H1 (cell line): ENCODE data around the gene CAMKK2. TPM values are rescaled to one million over a fixed set of nuclear protein-coding genes. Genes with fewer than 3 reads are reported as not detected.

ENCODE experiments used
- CTCF ChIA-PET: fragments of 300-600 bp; sonication (Branson Sonifier 250); formaldehyde crosslinking; loops from one replicate; lab custom pipeline; 2021; ENCODE audit not compliant: partially characterized antibody; lab: Charles Lee
- POLR2A ChIA-PET: fragments of 300-600 bp; sonication (Branson Sonifier 250); formaldehyde crosslinking; loops from one replicate; lab custom pipeline; 2021; ENCODE audit warnings: inconsistent platforms; ENCODE audit not compliant: partially characterized antibody; lab: Charles Lee
- DNase-seq, 2 experiments: peaks; one replicate each; pipeline versions ENCODE4 v3.0.0 to v3.0.0-alpha.2; 2010 to 2022; ENCODE audit warnings: low spot score in 2 of 2, low read depth in 1 of 2, mixed read lengths in 1 of 2
- FAIRE-seq: peaks from 2 replicates; lab custom pipeline; 2011; peaks lifted over from hg19 to GRCh38; lab: Jason Lieb, UNC
- H2AFZ ChIP-seq: 2 replicates; pipeline ENCODE4 v1.8.1; 2012; ENCODE audit warnings: low read length, inconsistent platforms
- H2AK5ac ChIP-seq: 2 replicates; pipeline ENCODE4 v1.6.1; 2013; ENCODE audit warnings: low read depth, low read length
- H2BK120ac ChIP-seq: replicated peaks from 2 replicates; pipeline ENCODE3; 2013; ENCODE audit warnings: low read depth, low read length, inconsistent platforms
- H2BK12ac ChIP-seq: 2 replicates; pipeline ENCODE4 v1.6.1; 2013; ENCODE audit warnings: low read depth, low read length
- H2BK15ac ChIP-seq: 2 replicates; pipeline ENCODE4 v1.6.1; 2013; ENCODE audit warnings: low read length
- H2BK20ac ChIP-seq: 2 replicates; pipeline ENCODE4 v1.6.1; 2013; ENCODE audit warnings: low read length
- H2BK5ac ChIP-seq: 2 replicates; pipeline ENCODE4 v1.6.1; 2013; ENCODE audit warnings: low read depth, low read length
- H3K14ac ChIP-seq: 2 replicates; pipeline ENCODE4 v1.6.1; 2013; ENCODE audit warnings: inconsistent platforms; ENCODE audit not compliant: insufficient read length
- H3K18ac ChIP-seq: 2 replicates; pipeline ENCODE4 v1.6.1; 2013; ENCODE audit warnings: low read length; ENCODE audit errors: extremely low read depth
- H3K23ac ChIP-seq: 2 replicates; pipeline ENCODE4 v1.6.1; 2013; ENCODE audit warnings: inconsistent platforms; ENCODE audit not compliant: insufficient read length
- H3K23me2 ChIP-seq: 2 replicates; pipeline ENCODE4 v1.6.1; 2013; ENCODE audit warnings: low read depth, low read length
- H3K27ac ChIP-seq: 2 replicates; pipeline ENCODE4 v1.6.1; 2011; ENCODE audit warnings: low read depth, low read length, inconsistent platforms
- H3K27me3 ChIP-seq, 4 experiments: replicated peaks in 1 of 4; 1 replicate in 1 of 4; 2 replicates in 3 of 4; pipeline versions ENCODE4 v1.6.1 to v1.8.1; 2011 to 2013; ENCODE audit warnings: low read length in 3 of 4, mild to moderate bottlenecking in 3 of 4, inconsistent platforms in 2 of 4, mixed read lengths in 2 of 4, moderate library complexity in 1 of 4; ENCODE audit not compliant: control insufficient read depth in 3 of 4, insufficient read depth in 3 of 4; ENCODE audit errors: extremely low read depth in 1 of 4
- H3K36me3 ChIP-seq, 4 experiments: 2 replicates each; pipeline versions ENCODE4 v1.6.1 to v1.8.1; 2011 to 2013; ENCODE audit warnings: mild to moderate bottlenecking in 4 of 4, low read length in 3 of 4, moderate library complexity in 2 of 4, control low read depth in 1 of 4, inconsistent platforms in 1 of 4; ENCODE audit not compliant: insufficient read depth in 4 of 4, control insufficient read depth in 2 of 4
- H3K4ac ChIP-seq: replicated peaks from 2 replicates; pipeline ENCODE3; 2013; ENCODE audit warnings: low read length, low read depth, mixed read lengths, inconsistent platforms; ENCODE audit not compliant: insufficient read length
- H3K4me1 ChIP-seq, 4 experiments: replicated peaks in 1 of 4; 1 replicate in 1 of 4; 2 replicates in 3 of 4; pipeline versions ENCODE4 v1.6.1 to v1.8.1; 2011 to 2013; ENCODE audit warnings: low read length in 3 of 4, inconsistent platforms in 2 of 4, mixed read lengths in 1 of 4; ENCODE audit not compliant: insufficient read depth in 4 of 4, control insufficient read depth in 3 of 4
- H3K4me2 ChIP-seq, 2 experiments: 2 replicates each; pipeline versions ENCODE4 v1.6.1 to v1.8.1; 2011 to 2013; ENCODE audit warnings: low read depth in 2 of 2, low read length in 2 of 2, control low read depth in 1 of 2, inconsistent platforms in 1 of 2, mild to moderate bottlenecking in 1 of 2; ENCODE audit not compliant: insufficient read depth in 1 of 2
- H3K4me3 ChIP-seq, 4 experiments: fragments of 200-600, 300-600 bp in 1 of 4; sonication (generic), shearing (Covaris generic), sonication (Bioruptor Twin) in 1 of 4; 2 replicates each; pipeline versions ENCODE4 v1.5.1 to v1.8.1; 2011 to 2016; ENCODE audit warnings: low read length in 4 of 4, low read depth in 3 of 4, control low read depth in 2 of 4, inconsistent platforms in 2 of 4, mild to moderate bottlenecking in 2 of 4, mixed read lengths in 1 of 4, moderate library complexity in 1 of 4; ENCODE audit not compliant: insufficient read depth in 2 of 4; ENCODE audit errors: extremely low read depth in 1 of 4
- H3K56ac ChIP-seq: replicated peaks from 2 replicates; pipeline ENCODE3; 2013; ENCODE audit warnings: low read depth, mild to moderate bottlenecking, mixed read lengths, low read length, inconsistent platforms; ENCODE audit not compliant: insufficient read length
- H3K79me1 ChIP-seq: 2 replicates; pipeline ENCODE4 v1.6.1; 2013; ENCODE audit warnings: low read depth, low read length, control low read depth
- H3K79me2 ChIP-seq, 2 experiments: 2 replicates each; pipeline versions ENCODE4 v1.6.1 to v1.8.1; 2012 to 2013; ENCODE audit warnings: low read length in 2 of 2, mild to moderate bottlenecking in 2 of 2, inconsistent platforms in 1 of 2; ENCODE audit not compliant: insufficient read depth in 2 of 2, control insufficient read depth in 1 of 2
- H3K9ac ChIP-seq, 4 experiments: replicated peaks in 1 of 4; 1 replicate in 1 of 4; 2 replicates in 3 of 4; pipeline versions ENCODE4 v1.6.1 to v1.8.1; 2011 to 2013; ENCODE audit warnings: low read depth in 3 of 4, low read length in 3 of 4, control low read depth in 2 of 4, mild to moderate bottlenecking in 2 of 4, moderate library complexity in 2 of 4, inconsistent platforms in 1 of 4; ENCODE audit errors: extremely low read depth in 1 of 4
- H3K9me3 ChIP-seq, 2 experiments: 2 replicates each; pipeline versions ENCODE4 v1.6.1 to v1.8.1; 2012 to 2013; ENCODE audit warnings: mild to moderate bottlenecking in 2 of 2, moderate library complexity in 2 of 2, control low read depth in 1 of 2, inconsistent platforms in 1 of 2, low read depth in 1 of 2, low read length in 1 of 2, mixed read lengths in 1 of 2; ENCODE audit not compliant: insufficient read depth in 2 of 2
- H4K20me1 ChIP-seq, 2 experiments: replicated peaks in 1 of 2; 2 replicates each; pipeline versions ENCODE3 to v1.8.1; 2011 to 2013; ENCODE audit warnings: inconsistent platforms in 2 of 2, low read length in 2 of 2, mild to moderate bottlenecking in 1 of 2; ENCODE audit not compliant: insufficient read depth in 2 of 2, control insufficient read depth in 1 of 2
- H4K5ac ChIP-seq: 2 replicates; pipeline ENCODE4 v1.6.1; 2013; ENCODE audit warnings: low read length, low read depth, mixed read lengths, inconsistent platforms; ENCODE audit not compliant: insufficient read length
- H4K8ac ChIP-seq: 2 replicates; pipeline ENCODE4 v1.8.0; 2013; ENCODE audit warnings: mild to moderate bottlenecking, moderate library complexity, low read length, inconsistent platforms; ENCODE audit not compliant: insufficient read depth; ENCODE audit errors: extremely low read depth
- H4K91ac ChIP-seq: replicated peaks from 2 replicates; pipeline ENCODE3; 2013; ENCODE audit warnings: low read length, mixed read lengths, inconsistent platforms; ENCODE audit not compliant: insufficient read length
- CBX8 ChIP-seq: fragments of 300-800, 300-1000 bp; sonication (generic); IDR thresholded peaks from 2 replicates; pipeline ENCODE4 v1.7.1; 2016; ENCODE audit warnings: low read depth, low read length, borderline replicate concordance
- CTCF ChIP-seq, 3 experiments: IDR thresholded peaks; 1 replicate in 2 of 3; 2 replicates in 1 of 3; pipeline versions ENCODE4 v1.5.1 to v1.6.1; 2011; ENCODE audit warnings: low read length in 3 of 3, mild to moderate bottlenecking in 3 of 3, inconsistent platforms in 2 of 3, low read depth in 1 of 3, moderate library complexity in 1 of 3; ENCODE audit not compliant: insufficient read depth in 1 of 3; ENCODE audit errors: control extremely low read depth in 1 of 3
- RAD21 ChIP-seq, 2 experiments: IDR thresholded peaks in 1 of 2; conservative IDR thresholded peaks in 1 of 2; 2 replicates each; pipeline ENCODE4 v1.6.1; 2011; ENCODE audit warnings: low read depth in 2 of 2, low read length in 2 of 2, improper control_type of control experiment in 1 of 2, inconsistent platforms in 1 of 2, mild to moderate bottlenecking in 1 of 2, moderate library complexity in 1 of 2
- SP1 ChIP-seq: IDR thresholded peaks from 2 replicates; pipeline ENCODE4 v1.6.1; 2011; ENCODE audit warnings: low read depth, low read length
- YY1 ChIP-seq: IDR thresholded peaks from 2 replicates; pipeline ENCODE4 v1.6.1; 2011; ENCODE audit warnings: low read depth, mild to moderate bottlenecking, low read length
- WGBS, 2 experiments: shearing (Covaris generic) in 1 of 2; methylation state at CpG; one replicate each; pipeline versions ENCODE4 v1.1.6 to v1.1.7; 2013 to 2015; ENCODE audit warnings: low lambda C conversion rate in 2 of 2, mixed read lengths in 2 of 2, inconsistent platforms in 1 of 2, low coverage in 1 of 2, missing lambda C conversion rate in 1 of 2; ENCODE audit not compliant: insufficient replicate concordance in 2 of 2, insufficient coverage in 1 of 2, insufficient read length in 1 of 2; ENCODE audit errors: extremely low coverage in 1 of 2, missing lambda C conversion rate in 1 of 2; 5-methylcytosine and 5-hydroxymethylcytosine counted together
- polyA plus RNA-seq, 7 experiments: library from polyadenylated mRNA; depleted of rRNA in 3 of 7; stranded (reverse) in 5 of 7; unstranded in 2 of 7; fragments of >200 nt in 5 of 7; fragments of 200-250 nt in 2 of 7; gene quantifications; 1 replicate in 5 of 7; 2 replicates in 1 of 7; 4 replicates in 1 of 7; pipeline versions ENCODE4 v1.2.1 to v1.2.3, GENCODE V29; 2011 to 2013; ENCODE audit warnings: missing spikeins in 2 of 7, mixed read lengths in 2 of 7
- total RNA-seq: library from RNA; stranded (reverse); fragmentation: NEBNext Ultra II Directional; extraction: Animal tissue kit (Norgen Biotek cat#: 25700); gene quantifications from 2 replicates; pipeline ENCODE4 v1.2.1, GENCODE V29; 2021

CAMKK2 gene
- total and polyA plus RNA-seq, 2 of the 8 experiments (the other 6 are each of a cell fraction or from before 2014, with no cell fraction given): 29.6 to 30.6 TPM

- Histone ChIP-seq H3K18ac (no peak overlapping the region), H2BK20ac (no peak overlapping the region), H4K20me1 (peaks cover 0 to 2% of the 10 kb centered on the region in 2 experiments), H2AFZ (no peak overlapping the region), H3K4me3 (no peak overlapping the region), H2BK120ac (no peak overlapping the region), H3K27ac (no peak overlapping the region), H3K9ac (no peak overlapping the region; a peak in 1 of 7 replicates), H3K4me1 (peaks cover 4 to 10% (median 5%) of the 10 kb centered on the region in 4 experiments; a peak in 6 of 7 replicates), H2BK15ac (no peak overlapping the region), H3K79me2 (no peaks in the 10 kb centered on the region; a peak in 1 of 4 replicates), H3K36me3 (no peaks in the 10 kb centered on the region; a peak in 1 of 8 replicates), H4K91ac (no peak overlapping the region), H4K5ac (peak overlapping the region; percentile 10), H2BK12ac (no peak overlapping the region), H2BK5ac (no peak overlapping the region), H4K8ac (no peak overlapping the region), H3K9me3 (no peaks in the 10 kb centered on the region), H3K23me2 (no peaks in the 10 kb centered on the region), H3K56ac (no peak overlapping the region), H3K23ac (no peak overlapping the region), H3K14ac (no peak overlapping the region), H3K79me1 (peaks cover 6% of the 10 kb centered on the region; the same call in 1 of the 2 replicates), H3K4ac (no peak overlapping the region), H2AK5ac (no peak overlapping the region), H3K27me3 (no peaks in the 10 kb centered on the region), H3K4me2 (no peak overlapping the region)
- POLR2A ChIA-PET: interaction anchor here (1.2 kb wide), 1 partner anchor 8 kb away, joined by 3 read pairs; no protein-coding TSS in a partner anchor
- WGBS, 2 experiments: 87% methylated on average over 6 of the region's 6 CpGs; no CpG with 5 or more reads in 1 of the 2 experiments
- FAIRE-seq: no peak
- no peak for DNase-seq
- CTCF ChIA-PET: no interaction called here
- TF ChIP-seq YY1 (no peak), CTCF (IDR thresholded peaks at IDR 0.05; ENCODE audit: control extremely low read depth in 1 of 3, insufficient read depth in 1 of 3, low read depth in 1 of 3, low read length in 3 of 3) (no peak), SP1 (no peak), CBX8 (no peak), RAD21 (IDR thresholded peaks at IDR 0.05 in 1 of 2, conservative IDR thresholded peaks at IDR 0.05 in 1 of 2; ENCODE audit: low read depth in 2 of 2, low read length in 2 of 2) (no peak)
These were observed 12.7 kb downstream of the CAMKK2 start for GRCh38 chr12:121283841-121284240.
